GM21390 (cell line): Measurements from ENCODE around the gene ATG2B.

Source experiments
- ATAC-seq: cut with Tn5 transposase; IDR thresholded peaks from one replicate; pipeline ENCODE4 v1.9.1; 2021; ENCODE audit not compliant: unreplicated experiment

The ATG2B gene

GRCh38 chr14:96272777-96273473 lies 90.2 kb downstream of the ATG2B start:
- no peak for ATAC-seq

- no peak for ATAC-seq
Observed at GRCh38 chr14:96271421-96271762, 91.7 kb downstream of the ATG2B start.

GRCh38 chr14:96270565-96271420 lies 92.3 kb downstream of the ATG2B start:
- no peak for ATAC-seq

- no peak for ATAC-seq
Observed at GRCh38 chr14:96269359-96269710, 93.8 kb downstream of the ATG2B start.

- no peak for ATAC-seq
Observed at GRCh38 chr14:96268431-96269358, 94.4 kb downstream of the ATG2B start.

GRCh38 chr14:96267916-96268315 lies 95.2 kb downstream of the ATG2B start:
- no peak for ATAC-seq

GRCh38 chr14:96267336-96267735 lies 95.8 kb downstream of the ATG2B start:
- ATAC-seq: no peak

GRCh38 chr14:96265383-96266095 lies 97.6 kb downstream of the ATG2B start:
- no peak for ATAC-seq

- no peak for ATAC-seq
Observed at GRCh38 chr14:96264853-96265252, 98.3 kb downstream of the ATG2B start.

- no peak for ATAC-seq
Observed at GRCh38 chr14:96264200-96264553, 99.0 kb downstream of the ATG2B start.

GRCh38 chr14:96263347-96264199 lies 99.6 kb downstream of the ATG2B start:
- ATAC-seq: no peak

GRCh38 chr14:96261772-96262655 lies 101.1 kb downstream of the ATG2B start:
- no peak for ATAC-seq

GRCh38 chr14:96261053-96261452 lies 102.1 kb downstream of the ATG2B start:
- ATAC-seq: no peak

- no peak for ATAC-seq
Observed at GRCh38 chr14:96260341-96260821, 102.8 kb downstream of the ATG2B start.

GRCh38 chr14:96257900-96258299 lies 105.2 kb downstream of the ATG2B start:
- ATAC-seq: no peak

GRCh38 chr14:96257056-96257455 lies 106.1 kb downstream of the ATG2B start:
- ATAC-seq: no peak

- ATAC-seq: no peak
Observed at GRCh38 chr14:96256407-96256806, 106.7 kb downstream of the ATG2B start.

GRCh38 chr14:96255501-96256366 lies 107.4 kb downstream of the ATG2B start, which contains the start of gene BDKRB1:
BDKRB1 (plus strand) TSS chr14:96256210; CDS start chr14:96263683, 7,473 bp downstream.
- no peak for ATAC-seq
